ENCODE data around the gene PNMA8C.
A peak's percentile ranks its signal among the peaks of the same experiment; 100 is the strongest.
"Not testable (repeated sequence)": the region's sequence is repeated elsewhere in the genome, so short reads cannot be mapped to it uniquely, and the experiment has no call there.

The PNMA8C gene

GRCh38 chr19:46408664-46409039 is 20.1 kb downstream of the PNMA8C start:
- H3K4me3 ChIP-seq (ENCODE audit: low read length), result peak overlapping the region; percentile 61
- H3K9me3 ChIP-seq (ENCODE audit: insufficient read depth, low read depth, low read length), result no peaks in the 10 kb centered on the region
- H3K4me1 ChIP-seq (ENCODE audit: insufficient read depth, low read length), result peaks cover 3% of the 10 kb centered on the region; the same call in 1 of the 2 replicates
- H3K27ac ChIP-seq (ENCODE audit: low read length), result no peak overlapping the region
- no peaks in the 10 kb centered on the region for H3K36me3 ChIP-seq (ENCODE audit: insufficient read depth, low read depth, low read length)
- peaks cover 70% of the 10 kb centered on the region for H3K27me3 ChIP-seq (ENCODE audit: insufficient read depth, low read length)
- peak overlapping the region; percentile 53; the same call in 1 of the 2 replicates for H3K9ac ChIP-seq (ENCODE audit: low read depth, low read length)

DNA sequence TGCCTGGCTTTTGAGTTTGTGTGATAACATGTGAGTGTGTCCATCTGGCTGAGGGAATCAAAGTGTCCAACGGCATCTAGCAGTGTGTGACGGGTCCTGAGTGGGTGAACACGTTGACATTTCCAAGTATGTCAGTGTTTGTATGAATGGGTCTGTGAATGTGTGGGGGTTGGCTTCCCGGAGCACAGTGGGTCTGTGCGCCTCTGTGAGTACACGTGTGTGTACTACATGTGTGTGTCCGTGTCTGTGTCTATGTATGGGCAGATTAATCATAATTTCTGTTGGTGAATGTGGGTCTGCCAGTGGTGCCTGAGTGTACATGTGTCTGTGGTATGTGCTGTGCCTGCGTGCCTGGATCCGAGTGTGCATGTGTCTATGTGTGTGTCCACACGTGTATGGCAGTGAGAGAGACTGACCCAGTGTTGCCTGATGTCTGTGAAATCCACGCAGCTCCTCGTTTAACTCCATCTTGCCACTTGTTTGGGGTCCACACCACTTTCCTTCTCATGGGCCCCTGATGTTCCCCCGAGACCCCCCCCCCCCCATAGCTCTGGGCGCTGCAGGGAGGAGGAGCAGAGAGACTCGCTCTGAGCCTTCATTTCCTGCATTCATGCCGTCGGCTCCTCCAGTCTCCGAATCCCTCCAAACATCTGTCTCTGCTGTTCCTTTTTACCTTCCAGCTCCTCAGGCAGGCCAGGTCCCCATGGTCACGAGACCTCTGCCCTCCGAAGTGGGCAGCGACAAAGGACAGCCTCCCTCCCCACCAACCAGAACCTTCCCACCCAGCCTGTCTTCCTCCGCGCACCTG is 20.7 kb downstream of the PNMA8C start:
- Histone ChIP-seq H3K4me1 (ENCODE audit: insufficient read depth, low read length) (peaks cover 3% of the 10 kb centered on the region; the same call in 1 of the 2 replicates), H3K9me3 (ENCODE audit: insufficient read depth, low read depth, low read length) (no peaks in the 10 kb centered on the region), H3K27ac (ENCODE audit: low read length) (no peak overlapping the region), H3K9ac (ENCODE audit: low read depth, low read length) (peak overlapping the region; percentile 53; the same call in 1 of the 2 replicates), H3K36me3 (ENCODE audit: insufficient read depth, low read depth, low read length) (no peaks in the 10 kb centered on the region), H3K27me3 (ENCODE audit: insufficient read depth, low read length) (peaks cover 74% of the 10 kb centered on the region), H3K4me3 (ENCODE audit: low read length) (peak overlapping the region; percentile 61)

DNA sequence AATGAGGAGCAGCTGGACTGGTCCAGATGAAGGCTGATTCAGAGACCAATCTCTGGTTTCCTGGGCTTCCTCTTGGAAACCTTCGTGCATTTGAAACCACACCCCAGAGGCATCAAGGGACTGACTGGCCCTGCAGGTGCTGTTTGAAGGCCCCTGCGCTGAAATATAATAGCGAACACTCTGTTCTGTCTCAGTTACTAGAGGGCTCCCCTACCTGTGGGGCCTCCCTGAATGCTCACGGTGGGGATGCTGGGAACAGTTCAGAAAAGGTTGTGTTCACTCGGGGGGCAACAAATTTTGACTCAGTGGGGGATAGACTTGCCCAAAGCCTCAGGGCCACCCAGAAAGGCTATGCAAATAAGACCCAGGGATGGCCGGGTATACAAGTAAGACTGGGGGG is 21.8 kb downstream of the PNMA8C start:
- no peak overlapping the region for H3K4me3 ChIP-seq (ENCODE audit: low read length)
- H3K4me1 ChIP-seq (ENCODE audit: insufficient read depth, low read length), result peaks cover 3% of the 10 kb centered on the region; the same call in 1 of the 2 replicates
- no peaks in the 10 kb centered on the region for H3K36me3 ChIP-seq (ENCODE audit: insufficient read depth, low read depth, low read length)
- H3K9me3 ChIP-seq (ENCODE audit: insufficient read depth, low read depth, low read length), result no peaks in the 10 kb centered on the region
- no peak overlapping the region for H3K9ac ChIP-seq (ENCODE audit: low read depth, low read length)
- H3K27me3 ChIP-seq (ENCODE audit: insufficient read depth, low read length), result peaks cover 69% of the 10 kb centered on the region
- no peak overlapping the region for H3K27ac ChIP-seq (ENCODE audit: low read length)

DNA sequence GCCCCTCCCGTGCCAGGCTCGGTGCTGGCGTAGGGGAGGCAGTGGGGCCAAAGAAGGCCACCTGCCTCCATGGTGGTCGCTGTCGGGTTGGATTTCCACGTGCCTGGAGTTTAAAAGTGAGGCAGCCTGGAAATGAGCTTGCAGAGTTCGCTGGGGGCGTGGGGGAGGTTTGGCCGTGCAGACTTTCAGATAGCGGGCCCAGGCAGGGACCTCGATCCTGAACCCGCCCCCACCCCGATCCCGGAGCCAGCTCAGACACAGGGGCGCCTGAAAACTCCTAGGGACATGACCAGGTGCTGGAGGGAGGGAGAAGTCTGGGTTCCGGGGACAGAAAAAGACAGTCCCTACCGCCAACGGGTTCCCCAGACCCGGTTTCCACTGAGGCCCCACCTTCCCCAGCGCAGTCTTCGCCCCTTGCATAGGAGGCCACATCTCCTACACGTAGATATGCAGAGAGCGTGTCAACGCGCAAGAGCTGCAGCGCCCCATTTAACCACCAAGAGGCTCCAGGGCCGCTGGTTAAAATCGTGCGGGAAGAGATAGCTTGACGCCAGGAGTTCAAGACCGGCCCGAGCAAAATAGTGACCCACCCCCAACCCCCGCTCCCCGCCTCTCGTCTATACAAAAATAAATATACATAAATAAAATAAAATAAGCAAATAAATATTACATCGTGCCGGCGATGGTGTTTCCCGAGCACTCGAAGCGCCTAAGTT is 23.8 kb downstream of the PNMA8C start:
- no peak overlapping the region for H3K27ac ChIP-seq (ENCODE audit: low read length)
- H3K9me3 ChIP-seq (ENCODE audit: insufficient read depth, low read depth, low read length), result no peaks in the 10 kb centered on the region
- H3K36me3 ChIP-seq (ENCODE audit: insufficient read depth, low read depth, low read length), result no peaks in the 10 kb centered on the region
- peak overlapping the region; percentile 63 for H3K4me3 ChIP-seq (ENCODE audit: low read length)
- peak overlapping the region; percentile 13; the same call in 1 of the 2 replicates for H3K9ac ChIP-seq (ENCODE audit: low read depth, low read length)
- H3K4me1 ChIP-seq (ENCODE audit: insufficient read depth, low read length), result peaks cover 3% of the 10 kb centered on the region; the same call in 1 of the 2 replicates
- peaks cover 63% of the 10 kb centered on the region for H3K27me3 ChIP-seq (ENCODE audit: insufficient read depth, low read length)

- Histone ChIP-seq H3K27ac (ENCODE audit: low read length) (no peak overlapping the region), H3K36me3 (ENCODE audit: insufficient read depth, low read depth, low read length) (no peaks in the 10 kb centered on the region), H3K9ac (ENCODE audit: low read depth, low read length) (peak overlapping the region; percentile 13; the same call in 1 of the 2 replicates), H3K27me3 (ENCODE audit: insufficient read depth, low read length) (peaks cover 63% of the 10 kb centered on the region), H3K4me1 (ENCODE audit: insufficient read depth, low read length) (peaks cover 3% of the 10 kb centered on the region; the same call in 1 of the 2 replicates), H3K4me3 (ENCODE audit: low read length) (peak overlapping the region; percentile 63), H3K9me3 (ENCODE audit: insufficient read depth, low read depth, low read length) (no peaks in the 10 kb centered on the region)
Measured at GRCh38 chr19:46404055-46404752, 24.5 kb downstream of the PNMA8C start.

GRCh38 chr19:46402725-46403124 is 26.0 kb downstream of the PNMA8C start:
- Histone ChIP-seq H3K27me3 (ENCODE audit: insufficient read depth, low read length) (peaks cover 51% of the 10 kb centered on the region), H3K9ac (ENCODE audit: low read depth, low read length) (no peak overlapping the region), H3K4me1 (ENCODE audit: insufficient read depth, low read length) (no peaks in the 10 kb centered on the region), H3K9me3 (ENCODE audit: insufficient read depth, low read depth, low read length) (no peaks in the 10 kb centered on the region), H3K36me3 (ENCODE audit: insufficient read depth, low read depth, low read length) (no peaks in the 10 kb centered on the region), H3K27ac (ENCODE audit: low read length) (no peak overlapping the region), H3K4me3 (ENCODE audit: low read length) (no peak overlapping the region)

DNA sequence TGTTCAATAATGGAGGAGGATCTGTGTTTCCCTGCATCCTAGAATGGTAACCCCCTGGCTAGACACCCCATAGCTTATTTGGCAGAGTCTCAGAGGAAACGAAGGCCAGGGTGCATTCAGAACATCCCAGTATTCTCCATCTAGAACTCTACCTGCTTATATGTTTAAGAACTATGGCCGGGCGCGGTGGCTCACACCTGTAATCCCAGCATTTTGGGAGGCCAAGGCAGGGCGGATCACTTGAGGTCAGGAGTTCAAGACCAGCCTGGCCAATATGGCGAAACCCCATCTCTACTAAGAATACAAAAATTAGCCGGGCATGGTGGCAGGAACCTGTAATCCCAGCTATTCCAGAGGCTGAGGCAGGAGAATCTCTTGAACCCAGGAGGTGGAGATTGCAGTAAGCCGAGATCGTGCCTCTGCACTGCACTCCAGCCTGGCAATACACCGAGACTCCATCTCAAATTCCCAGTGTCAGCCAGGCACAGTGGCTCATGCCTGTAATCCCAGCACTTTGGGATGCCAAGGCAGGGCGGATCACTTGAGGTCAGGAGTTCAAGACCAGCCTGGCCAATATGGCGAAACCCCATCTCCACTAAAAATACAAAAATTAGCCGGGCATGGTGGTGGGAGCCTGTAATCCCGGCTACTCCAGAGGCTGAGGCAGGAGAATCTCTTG is 30.8 kb downstream of the PNMA8C start:
- H3K27ac ChIP-seq (ENCODE audit: low read length); H3K9me3 ChIP-seq (ENCODE audit: insufficient read depth, low read depth, low read length); H3K27me3 ChIP-seq (ENCODE audit: insufficient read depth, low read length); H3K4me3 ChIP-seq (ENCODE audit: low read length); H3K9ac ChIP-seq (ENCODE audit: low read depth, low read length); H3K4me1 ChIP-seq (ENCODE audit: insufficient read depth, low read length); H3K36me3 ChIP-seq (ENCODE audit: insufficient read depth, low read depth, low read length): not testable (repeated sequence)

DNA sequence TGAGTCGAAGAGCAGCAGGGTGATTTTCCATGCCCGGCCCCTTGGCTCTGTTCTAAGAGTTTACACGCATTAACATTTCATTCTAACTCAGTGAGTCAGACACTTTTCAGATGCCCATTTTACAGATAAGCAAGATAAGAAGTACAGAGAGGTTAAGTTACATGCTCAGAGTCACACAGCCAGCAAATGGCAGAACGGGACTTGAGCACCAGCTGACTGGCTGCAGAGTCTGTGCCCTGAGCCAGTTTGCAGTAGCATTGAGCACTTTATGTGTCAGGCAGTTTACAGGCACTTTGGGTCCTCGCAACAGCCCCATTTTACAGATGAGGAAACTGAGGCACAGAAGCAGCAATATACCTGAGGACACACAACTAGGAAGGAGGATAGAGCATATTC is 34.3 kb downstream of the PNMA8C start:
- Histone ChIP-seq H3K27me3 (ENCODE audit: insufficient read depth, low read length) (no peaks in the 10 kb centered on the region), H3K4me3 (ENCODE audit: low read length) (no peak overlapping the region), H3K27ac (ENCODE audit: low read length) (no peak overlapping the region), H3K9me3 (ENCODE audit: insufficient read depth, low read depth, low read length) (no peaks in the 10 kb centered on the region), H3K4me1 (ENCODE audit: insufficient read depth, low read length) (no peaks in the 10 kb centered on the region), H3K36me3 (ENCODE audit: insufficient read depth, low read depth, low read length) (peaks cover 25% of the 10 kb centered on the region), H3K9ac (ENCODE audit: low read depth, low read length) (no peak overlapping the region)

- Histone ChIP-seq H3K36me3 (ENCODE audit: insufficient read depth, low read depth, low read length) (peaks cover 32% of the 10 kb centered on the region), H3K27me3 (ENCODE audit: insufficient read depth, low read length) (no peaks in the 10 kb centered on the region)
Measured at GRCh38 chr19:46393456-46394401, 35.0 kb downstream of the PNMA8C start.

DNA sequence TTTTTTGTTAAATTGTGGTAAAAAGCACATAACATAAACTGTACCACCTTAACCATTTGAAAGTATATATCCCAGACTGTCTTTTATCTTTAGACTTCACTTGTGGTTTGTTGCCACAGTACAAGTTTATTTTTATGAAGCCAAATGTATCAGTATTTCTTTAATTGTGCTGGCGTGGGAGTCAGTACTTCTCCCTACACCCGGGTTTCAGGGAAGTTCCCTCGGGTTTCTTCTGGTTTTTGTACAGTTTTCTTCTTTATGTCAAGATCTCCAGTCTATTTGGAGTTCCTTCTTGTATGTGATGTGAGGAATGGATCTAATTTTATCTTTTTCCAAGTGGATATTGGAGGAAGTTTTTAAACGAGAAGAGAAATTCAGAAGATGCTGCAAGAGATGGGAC is 35.9 kb downstream of the PNMA8C start:
- H3K9ac ChIP-seq (ENCODE audit: low read depth, low read length), result no peak overlapping the region
- H3K4me1 ChIP-seq (ENCODE audit: insufficient read depth, low read length), result no peaks in the 10 kb centered on the region

More at GRCh38 chr19:46393456-46394401, 35.0 kb downstream of the PNMA8C start:
- H3K4me3 ChIP-seq (ENCODE audit: low read length), result no peak overlapping the region
- H3K9me3 ChIP-seq (ENCODE audit: insufficient read depth, low read depth, low read length), result no peaks in the 10 kb centered on the region
- H3K4me1 ChIP-seq (ENCODE audit: insufficient read depth, low read length), result no peaks in the 10 kb centered on the region
- no peak overlapping the region for H3K27ac ChIP-seq (ENCODE audit: low read length)
- H3K9ac ChIP-seq (ENCODE audit: low read depth, low read length), result no peak overlapping the region

More for the DNA sequence above, 35.9 kb downstream of the PNMA8C start:
- Histone ChIP-seq H3K9me3 (ENCODE audit: insufficient read depth, low read depth, low read length) (no peaks in the 10 kb centered on the region), H3K27ac (ENCODE audit: low read length) (no peak overlapping the region), H3K36me3 (ENCODE audit: insufficient read depth, low read depth, low read length) (peaks cover 41% of the 10 kb centered on the region), H3K27me3 (ENCODE audit: insufficient read depth, low read length) (no peaks in the 10 kb centered on the region), H3K4me3 (ENCODE audit: low read length) (no peak overlapping the region)

All from iPS-20b (cell line).